GM11168 (cell line): ENCODE data around the gene MMS22L.

Experiments
- in situ Hi-C: fragments of 300-500 bp; cut with MboI; formaldehyde crosslinking; loops from one replicate; pipeline ENCODE4 v1.12.0; 2022; ENCODE audit warnings: low sequenced_read_pairs; ENCODE audit not compliant: unreplicated experiment

The MMS22L gene, protein sequence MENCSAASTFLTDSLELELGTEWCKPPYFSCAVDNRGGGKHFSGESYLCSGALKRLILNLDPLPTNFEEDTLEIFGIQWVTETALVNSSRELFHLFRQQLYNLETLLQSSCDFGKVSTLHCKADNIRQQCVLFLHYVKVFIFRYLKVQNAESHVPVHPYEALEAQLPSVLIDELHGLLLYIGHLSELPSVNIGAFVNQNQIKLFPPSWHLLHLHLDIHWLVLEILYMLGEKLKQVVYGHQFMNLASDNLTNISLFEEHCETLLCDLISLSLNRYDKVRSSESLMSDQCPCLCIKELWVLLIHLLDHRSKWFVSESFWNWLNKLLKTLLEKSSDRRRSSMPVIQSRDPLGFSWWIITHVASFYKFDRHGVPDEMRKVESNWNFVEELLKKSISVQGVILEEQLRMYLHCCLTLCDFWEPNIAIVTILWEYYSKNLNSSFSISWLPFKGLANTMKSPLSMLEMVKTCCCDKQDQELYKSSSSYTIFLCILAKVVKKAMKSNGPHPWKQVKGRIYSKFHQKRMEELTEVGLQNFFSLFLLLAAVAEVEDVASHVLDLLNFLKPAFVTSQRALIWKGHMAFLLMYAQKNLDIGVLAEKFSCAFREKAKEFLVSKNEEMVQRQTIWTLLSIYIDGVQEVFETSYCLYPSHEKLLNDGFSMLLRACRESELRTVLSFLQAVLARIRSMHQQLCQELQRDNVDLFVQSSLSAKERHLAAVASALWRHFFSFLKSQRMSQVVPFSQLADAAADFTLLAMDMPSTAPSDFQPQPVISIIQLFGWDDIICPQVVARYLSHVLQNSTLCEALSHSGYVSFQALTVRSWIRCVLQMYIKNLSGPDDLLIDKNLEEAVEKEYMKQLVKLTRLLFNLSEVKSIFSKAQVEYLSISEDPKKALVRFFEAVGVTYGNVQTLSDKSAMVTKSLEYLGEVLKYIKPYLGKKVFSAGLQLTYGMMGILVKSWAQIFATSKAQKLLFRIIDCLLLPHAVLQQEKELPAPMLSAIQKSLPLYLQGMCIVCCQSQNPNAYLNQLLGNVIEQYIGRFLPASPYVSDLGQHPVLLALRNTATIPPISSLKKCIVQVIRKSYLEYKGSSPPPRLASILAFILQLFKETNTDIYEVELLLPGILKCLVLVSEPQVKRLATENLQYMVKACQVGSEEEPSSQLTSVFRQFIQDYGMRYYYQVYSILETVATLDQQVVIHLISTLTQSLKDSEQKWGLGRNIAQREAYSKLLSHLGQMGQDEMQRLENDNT

DNA sequence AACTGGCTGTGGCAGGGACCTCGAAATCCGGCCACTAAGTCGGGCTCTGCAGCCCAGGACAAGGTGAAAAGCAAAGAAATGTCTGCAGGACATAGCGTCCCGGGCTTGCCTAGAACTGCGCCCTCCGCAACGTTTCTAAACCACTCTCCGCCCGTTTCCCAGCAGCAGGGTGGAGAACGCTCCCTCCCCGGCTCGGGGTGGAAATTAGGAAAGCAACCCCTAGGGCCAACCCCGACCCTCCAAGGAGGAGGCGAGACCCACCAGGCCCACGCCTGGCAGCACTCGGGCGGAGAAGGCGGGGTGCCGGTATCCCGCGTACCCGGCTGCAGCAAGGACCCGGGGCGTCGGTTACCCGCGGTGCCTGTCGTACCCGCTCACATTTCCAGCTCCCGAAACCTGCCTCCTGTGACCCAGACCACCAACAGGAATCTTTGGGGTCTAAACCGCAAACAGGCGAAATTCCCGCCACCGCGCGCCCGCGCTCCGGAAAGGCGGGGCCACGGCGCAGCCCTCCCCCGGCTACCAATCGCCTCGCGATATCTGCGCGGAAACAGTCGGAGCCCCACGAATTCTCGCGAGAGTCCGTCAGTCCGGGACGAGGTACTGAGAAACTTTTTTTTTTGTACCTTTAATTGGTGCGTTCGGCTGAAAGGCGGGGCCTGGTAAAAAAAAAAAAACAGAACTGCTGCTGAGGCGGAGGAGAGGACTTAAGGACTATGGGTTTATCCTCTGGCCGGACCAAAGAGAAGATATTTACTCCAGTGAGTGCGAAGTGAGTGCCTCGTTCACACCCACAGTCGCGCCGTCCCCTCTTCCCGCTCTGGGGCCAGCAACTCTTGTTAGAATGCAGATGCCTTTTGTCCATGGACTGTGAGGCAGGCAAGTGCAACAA lies at the start of gene MMS22L:
TSS of gene MMS22L (minus strand) at position 491 of the 892 bp plus-strand sequence. CDS start 739 bp downstream, outside the sequence.
- in situ Hi-C loops, result no loop called here

DNA sequence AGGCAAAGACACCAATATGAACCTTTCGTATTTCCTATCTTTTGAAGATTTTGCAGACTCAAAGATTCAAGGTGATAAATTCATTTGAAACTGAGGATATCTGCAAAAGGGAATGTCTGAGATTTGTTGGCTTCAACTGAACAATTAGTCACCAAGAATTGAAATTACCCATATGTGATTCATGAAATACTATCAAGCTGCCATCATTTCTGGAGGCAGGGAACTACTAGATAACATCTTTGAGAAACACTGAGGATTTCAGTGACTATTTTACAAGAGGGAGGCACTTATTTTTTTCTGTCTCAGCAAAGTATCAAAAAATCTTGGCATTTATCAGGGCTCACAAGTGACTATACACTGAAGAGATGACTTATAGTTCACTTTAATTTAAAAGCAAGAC lies 39.8 kb upstream of the MMS22L start:
- in situ Hi-C loops, result no loop called here

DNA sequence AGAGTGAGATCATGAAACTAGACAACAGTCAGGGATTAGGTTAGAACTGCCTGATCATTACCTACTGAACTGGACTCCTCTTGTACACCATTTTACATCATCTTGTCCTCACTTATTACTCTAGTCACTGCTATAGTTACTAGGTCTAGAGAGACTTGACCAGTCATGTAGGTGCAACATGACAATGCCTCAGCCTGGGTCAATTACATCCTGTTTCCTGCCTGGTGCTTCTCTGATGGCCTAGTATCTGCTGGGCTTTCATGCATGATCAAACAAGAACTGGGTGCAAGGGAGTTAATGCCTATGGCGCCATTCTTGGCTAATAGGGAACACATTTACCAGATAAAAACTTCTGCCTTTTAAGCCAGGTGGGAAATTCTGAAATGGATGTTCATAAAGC lies 39.2 kb upstream of the MMS22L start:
- in situ Hi-C loops, result no loop called here

DNA sequence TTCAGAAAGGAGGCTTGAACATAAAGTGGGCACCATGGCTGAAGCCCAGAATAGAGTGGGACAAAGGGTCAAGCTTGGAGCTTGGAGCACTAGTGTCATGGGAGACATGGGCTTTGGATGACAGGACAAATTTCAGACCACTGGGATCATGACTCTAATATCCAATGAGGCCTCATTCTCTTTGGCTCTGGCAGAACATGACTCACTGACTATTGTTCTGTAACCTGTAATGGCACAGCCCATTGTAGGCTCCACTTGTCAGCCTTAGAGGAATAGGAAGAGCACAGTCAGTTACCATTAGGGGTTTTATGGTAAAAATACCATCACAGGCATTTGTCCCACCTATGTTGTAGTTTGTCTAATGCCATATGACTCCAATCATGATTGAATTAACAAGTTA lies 34.0 kb upstream of the MMS22L start:
- in situ Hi-C loops, result no loop called here

DNA sequence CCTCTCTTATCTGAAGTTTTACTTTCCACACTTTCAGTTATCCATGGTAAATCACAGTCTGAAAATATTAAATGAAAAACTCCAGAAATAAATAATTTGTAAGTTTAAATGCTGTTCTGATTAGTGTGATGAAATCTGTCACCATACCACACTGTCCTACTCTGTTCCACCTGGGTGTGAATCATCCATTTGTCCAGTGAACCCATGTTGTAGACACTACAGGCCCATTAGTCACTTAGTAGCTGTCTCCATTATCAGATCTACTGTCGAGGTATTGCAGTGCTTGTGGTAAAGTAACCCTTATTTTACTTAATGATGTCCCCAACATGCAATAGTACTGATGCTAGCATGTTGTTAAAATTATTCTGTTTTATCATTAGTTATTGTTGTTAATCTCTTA lies 29.2 kb upstream of the MMS22L start:
- in situ Hi-C loops, result no loop called here

DNA sequence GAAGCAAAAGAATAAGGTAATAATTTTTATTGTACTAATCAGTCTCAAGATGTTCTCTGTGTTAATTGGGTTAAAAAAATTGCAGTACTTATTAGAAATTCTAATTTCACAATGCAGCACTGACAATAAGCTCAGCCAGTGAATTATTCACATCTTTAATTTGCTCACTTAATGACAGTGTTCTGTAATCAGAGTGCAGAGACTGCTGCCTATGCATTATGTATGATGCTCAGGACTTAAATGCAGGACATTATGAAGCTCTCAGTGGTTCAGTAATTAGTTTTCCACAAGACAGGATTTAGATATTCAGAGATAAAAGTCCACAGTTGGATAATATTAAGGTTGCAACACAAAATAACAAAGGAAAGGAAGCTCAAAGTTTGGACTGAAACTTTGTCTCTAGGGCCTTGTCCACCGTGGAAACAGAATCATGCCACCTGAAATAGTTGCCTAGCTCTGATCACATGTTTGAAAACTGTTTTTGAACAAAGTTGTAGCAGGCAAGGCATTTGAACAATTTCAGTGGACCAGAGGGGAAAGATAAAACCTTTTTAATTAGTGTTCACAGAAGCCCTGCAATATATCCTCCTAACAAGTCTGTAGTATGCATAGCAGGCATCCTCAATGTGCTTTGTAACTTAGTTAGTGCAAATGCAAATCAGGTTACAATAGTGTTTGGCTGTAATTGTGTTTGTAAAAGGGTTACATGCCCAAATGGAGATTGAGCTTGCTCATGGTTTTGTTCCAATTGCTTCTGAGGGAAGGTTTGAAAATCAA lies 23.7 kb upstream of the MMS22L start:
- in situ Hi-C loops, result no loop called here

DNA sequence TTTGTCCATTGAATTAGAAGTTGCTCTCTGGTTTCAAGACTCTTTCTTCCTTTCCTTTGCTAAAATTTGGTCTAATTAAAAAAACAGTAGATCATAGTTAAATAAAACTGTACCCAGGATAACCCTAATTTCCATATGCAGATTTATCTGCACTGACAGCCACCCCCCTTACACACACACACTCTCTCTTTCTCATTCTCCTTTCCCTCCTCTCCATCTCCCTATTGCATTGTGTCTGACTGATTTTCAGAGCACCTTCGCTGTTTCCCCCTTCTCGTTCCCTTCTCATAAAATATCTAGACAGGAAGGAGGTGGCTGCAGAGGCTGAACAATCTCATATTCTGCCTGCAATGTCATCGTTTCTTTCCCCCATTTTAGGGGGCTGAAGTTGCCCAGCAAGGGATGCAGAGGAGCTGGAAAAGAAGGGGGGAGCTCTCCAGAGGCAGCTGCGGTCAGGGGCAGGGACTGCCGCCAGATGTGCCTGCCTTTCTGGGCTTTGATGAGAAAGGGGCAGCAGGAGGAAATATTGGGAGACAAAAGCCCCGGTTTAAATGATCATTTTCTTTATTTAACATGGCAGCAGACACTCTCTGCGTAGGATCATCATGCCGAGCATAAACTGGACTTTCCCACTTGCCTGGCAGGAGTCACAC lies 22.5 kb upstream of the MMS22L start:
- in situ Hi-C loops, result no loop called here

DNA sequence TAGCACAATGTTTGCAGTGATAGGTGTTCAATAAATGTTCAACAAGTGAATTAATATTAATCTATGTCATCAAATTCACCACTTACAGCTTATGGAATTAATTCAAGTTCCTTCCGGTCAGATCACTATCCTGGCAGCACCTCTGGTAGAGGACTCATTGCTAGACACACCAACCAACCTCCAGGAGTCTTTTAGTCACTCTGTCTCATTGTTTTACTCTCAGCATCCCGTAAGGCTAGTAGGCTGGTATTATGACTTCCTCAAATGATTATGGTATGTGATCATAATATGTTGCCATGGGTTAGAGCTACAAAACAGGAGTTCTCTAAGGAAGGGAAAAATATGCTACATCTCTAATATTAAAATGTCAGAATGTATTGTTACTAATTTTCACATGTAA lies 21.7 kb upstream of the MMS22L start:
- in situ Hi-C loops, result no loop called here

DNA sequence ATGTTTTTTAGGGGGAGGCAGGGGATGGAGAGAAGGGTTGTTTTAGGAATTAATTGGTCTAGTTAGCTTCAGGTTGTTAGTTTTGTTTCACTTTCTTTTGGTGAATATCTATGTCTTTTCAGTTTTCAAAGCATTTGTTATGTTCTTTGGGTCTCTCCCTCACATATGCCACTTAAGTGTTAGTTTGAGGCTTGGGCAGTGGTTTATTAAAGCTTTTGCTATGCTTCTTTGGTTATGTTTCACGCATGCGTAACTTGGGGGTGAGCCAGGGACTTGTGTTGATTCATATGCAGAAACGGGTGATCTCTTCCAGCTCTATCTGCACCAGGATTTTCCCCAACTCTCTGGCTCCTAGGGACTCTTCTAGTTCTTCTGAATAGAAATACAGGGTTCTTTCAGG lies 11.4 kb upstream of the MMS22L start:
- in situ Hi-C loops, result no loop called here

DNA sequence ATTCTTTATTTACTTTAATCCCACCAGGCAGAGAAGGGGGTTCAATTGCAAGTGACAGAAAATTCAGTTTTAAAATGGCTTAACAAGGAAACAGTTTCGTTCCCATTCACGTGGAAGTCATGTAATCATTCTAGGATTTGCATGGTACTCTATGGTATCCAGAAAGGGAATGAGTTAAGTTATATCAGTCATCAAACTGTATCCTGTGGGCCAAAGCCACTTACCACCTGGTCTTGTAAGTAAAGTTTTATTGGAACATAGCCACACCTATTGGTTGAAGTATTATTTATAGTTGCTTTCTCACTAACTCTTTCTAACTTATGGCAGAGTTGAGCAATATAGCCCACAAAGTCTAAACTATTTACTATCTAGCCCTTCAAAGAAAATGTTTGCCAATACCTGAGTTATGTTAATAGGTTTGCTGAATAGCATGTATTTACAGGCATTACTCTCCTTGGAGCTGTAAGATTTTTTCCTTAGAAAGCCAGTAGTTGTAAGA lies 10.2 kb upstream of the MMS22L start:
- in situ Hi-C loops, result no loop called here

DNA sequence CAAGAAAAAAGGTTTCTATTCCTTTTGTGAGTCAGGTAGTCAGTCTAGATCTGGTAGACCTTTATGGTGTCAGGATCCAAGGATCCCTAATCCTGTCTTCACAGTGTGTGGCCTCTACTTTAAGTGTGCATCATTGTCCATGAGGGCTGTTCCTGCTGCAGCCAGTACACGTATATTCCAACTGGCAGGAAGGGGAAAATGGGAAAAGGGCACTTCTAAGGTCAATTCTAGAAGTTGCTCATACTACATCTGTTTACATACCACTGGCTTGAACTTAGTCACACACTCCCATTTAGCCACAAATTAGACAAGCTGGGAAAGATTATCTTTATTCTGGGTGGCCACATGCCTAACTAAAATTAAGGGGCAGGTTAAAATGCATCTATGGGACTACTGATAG lies 9.7 kb upstream of the MMS22L start:
- in situ Hi-C loops, result no loop called here

DNA sequence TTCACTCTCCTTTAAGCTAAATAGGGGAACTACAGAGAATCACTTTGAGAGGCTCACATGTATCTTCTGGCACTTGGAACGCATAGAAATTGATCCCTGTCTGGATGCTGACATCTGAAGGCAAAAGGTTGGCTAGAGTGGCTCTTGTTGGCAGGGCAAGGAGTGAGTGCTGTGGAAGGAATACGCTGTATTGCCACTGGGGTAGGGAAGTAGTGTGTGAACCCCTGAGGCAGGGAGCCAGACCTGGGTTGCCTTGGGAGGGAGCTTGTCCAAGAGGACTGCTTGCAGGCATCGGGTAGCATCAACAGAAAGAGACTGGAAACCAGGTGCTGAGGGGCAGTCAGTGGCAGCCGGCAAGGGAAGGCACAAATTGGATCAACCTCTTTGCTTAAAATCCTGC lies 8.9 kb upstream of the MMS22L start:
- in situ Hi-C loops, result no loop called here

DNA sequence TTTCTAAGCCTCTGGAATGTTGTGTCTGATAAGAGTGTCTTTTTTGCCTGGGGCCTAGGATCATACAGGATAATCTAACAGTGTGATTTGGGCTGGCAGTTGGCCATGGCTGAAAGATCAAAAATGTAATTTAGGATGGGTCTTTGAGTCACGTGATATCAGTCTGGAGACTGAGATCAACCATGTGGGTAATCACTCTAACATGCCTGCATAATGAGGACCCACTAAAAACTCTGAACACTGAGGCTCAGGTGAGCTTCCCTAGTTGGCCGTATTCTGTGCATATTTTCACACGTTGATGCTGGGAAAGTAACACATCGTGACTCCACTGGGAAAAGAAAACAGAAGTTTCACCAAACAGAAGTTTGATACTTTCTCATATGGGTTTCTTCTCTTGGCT lies 6.3 kb upstream of the MMS22L start:
- in situ Hi-C loops, result no loop called here

DNA sequence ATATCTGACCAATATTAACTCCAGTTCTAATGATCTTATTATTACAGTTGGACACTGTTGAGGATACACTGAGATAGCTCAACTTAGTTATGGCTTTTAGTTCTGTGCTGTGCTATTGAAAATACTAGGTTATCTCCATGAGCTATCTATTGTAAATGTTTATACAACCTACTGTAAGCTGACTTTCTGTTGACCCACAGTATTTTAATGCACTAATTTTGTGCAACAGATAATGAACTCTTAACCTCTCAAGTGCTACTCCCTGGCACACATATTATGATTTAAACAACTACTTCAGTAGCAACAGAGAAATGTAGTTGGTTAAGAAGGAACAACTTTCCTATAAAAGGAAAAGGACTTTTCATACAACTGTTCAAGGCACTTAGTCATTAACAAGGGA lies 5.2 kb upstream of the MMS22L start:
- in situ Hi-C loops, result no loop called here

DNA sequence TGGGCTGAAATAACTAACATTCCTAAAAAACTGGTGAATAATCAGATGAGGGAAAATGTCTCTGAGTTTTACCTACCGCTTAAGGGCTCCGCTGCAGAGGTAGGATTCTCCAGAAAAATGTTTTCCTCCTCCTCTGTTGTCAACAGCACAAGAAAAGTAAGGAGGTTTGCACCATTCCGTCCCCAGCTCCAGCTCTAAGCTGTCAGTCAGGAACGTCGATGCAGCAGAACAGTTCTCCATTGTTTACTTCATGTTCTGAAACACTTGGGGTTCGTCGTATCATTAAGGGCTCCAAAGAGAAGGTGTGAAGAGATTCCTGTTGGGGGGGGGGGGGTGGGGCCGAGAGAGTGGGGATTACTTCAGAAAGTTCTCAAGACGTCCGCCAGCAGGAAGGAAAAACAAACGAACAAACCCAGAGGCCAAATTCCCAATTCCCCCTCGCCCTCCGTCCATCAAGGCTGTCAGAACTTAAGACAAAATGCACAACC lies 734 bp downstream of the MMS22L start:
- in situ Hi-C loops, result no loop called here

DNA sequence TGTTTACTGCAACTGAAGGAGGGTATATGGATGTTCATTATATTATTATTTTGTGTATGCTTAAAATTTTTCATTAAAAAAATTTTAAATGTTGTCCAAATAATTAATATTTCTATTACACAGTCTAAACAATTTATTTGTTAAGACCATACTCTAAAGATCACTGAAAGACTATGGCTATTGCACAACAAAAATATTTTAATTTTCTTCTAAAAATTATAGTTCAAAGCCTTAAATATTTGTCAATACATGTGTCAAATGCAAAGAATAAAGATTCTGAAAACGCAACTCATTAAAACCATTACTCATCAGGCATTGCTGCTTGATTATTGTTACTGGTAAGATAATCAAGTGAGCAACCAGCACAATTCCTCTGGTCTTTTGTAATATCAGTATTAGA lies 2.2 kb downstream of the MMS22L start:
- in situ Hi-C loops, result no loop called here

DNA sequence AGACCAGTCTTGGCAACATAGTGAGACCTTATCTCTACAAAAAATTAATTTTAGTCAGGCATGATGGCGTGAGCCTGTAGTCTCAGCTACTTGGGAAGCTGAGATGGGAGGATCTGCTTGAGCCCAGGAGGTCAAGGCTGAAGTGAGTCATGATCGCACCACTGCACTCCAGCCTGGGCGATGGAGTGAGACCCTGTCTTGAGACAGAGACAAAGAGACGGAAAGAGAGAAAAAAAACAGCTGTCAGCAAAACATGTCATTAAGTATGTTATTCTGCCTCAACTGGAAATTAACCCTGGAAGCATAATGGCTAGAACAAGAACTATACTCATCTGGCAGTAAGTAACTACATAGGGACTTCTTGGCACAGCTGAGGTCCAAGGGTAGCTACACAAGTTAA lies 7.2 kb downstream of the MMS22L start:
- in situ Hi-C loops, result no loop called here

DNA sequence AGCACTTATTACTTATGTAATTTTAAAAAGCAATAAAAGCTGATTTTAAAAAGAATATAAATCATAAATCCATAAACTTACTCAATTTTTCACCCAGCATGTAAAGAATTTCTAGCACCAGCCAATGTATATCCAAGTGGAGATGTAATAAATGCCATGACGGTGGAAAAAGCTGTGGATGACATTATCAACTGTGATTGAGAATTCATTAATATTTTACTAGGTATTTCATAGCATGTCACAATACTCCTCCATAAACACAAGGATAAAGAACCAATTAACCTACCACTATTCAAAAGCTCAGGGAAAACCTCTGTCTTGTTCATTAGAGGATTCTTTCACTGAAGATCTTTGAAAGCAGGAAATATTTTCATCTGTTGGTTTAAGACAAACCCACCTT lies 13.2 kb downstream of the MMS22L start:
- in situ Hi-C loops, result no loop called here
